Measurements from ENCODE around the gene UBR7.

Gene UBR7

GRCh38 chr14:93269341-93270068, 62.4 kb downstream of the UBR7 start:
- no peaks in the 10 kb centered on the region for H4K20me1 ChIP-seq (ENCODE audit: insufficient read depth, low read length)
- DNase-seq: no peak
- no peaks in the 10 kb centered on the region for H3K4me1 ChIP-seq (ENCODE audit: low read length)
- H3K79me2 ChIP-seq (ENCODE audit: low read length): no peaks in the 10 kb centered on the region
- no peaks in the 10 kb centered on the region for H3K36me3 ChIP-seq (replicated peaks; ENCODE audit: insufficient read depth, low read length)
- no peaks in the 10 kb centered on the region for H3K27me3 ChIP-seq (replicated peaks; ENCODE audit: insufficient read depth, low read length)
- no peak overlapping the region for H3K4me3 ChIP-seq (ENCODE audit: low read length)
- no peak overlapping the region for H3K4me2 ChIP-seq (ENCODE audit: low read depth, low read length)
- no peaks in the 10 kb centered on the region for H3K9me3 ChIP-seq (replicated peaks; ENCODE audit: insufficient read depth, low read length)
- no peaks in the 10 kb centered on the region for H3F3A ChIP-seq (ENCODE audit: insufficient read depth, low read length)
- TF ChIP-seq EZH2 (optimal IDR thresholded peaks at IDR 0.05; ENCODE audit: low read depth, low read length) (no peak), EZH2phosphoT487 (IDR thresholded peaks at IDR 0.05; ENCODE audit: low read length) (no peak)
- TF ChIP-seq, protein P1, sequence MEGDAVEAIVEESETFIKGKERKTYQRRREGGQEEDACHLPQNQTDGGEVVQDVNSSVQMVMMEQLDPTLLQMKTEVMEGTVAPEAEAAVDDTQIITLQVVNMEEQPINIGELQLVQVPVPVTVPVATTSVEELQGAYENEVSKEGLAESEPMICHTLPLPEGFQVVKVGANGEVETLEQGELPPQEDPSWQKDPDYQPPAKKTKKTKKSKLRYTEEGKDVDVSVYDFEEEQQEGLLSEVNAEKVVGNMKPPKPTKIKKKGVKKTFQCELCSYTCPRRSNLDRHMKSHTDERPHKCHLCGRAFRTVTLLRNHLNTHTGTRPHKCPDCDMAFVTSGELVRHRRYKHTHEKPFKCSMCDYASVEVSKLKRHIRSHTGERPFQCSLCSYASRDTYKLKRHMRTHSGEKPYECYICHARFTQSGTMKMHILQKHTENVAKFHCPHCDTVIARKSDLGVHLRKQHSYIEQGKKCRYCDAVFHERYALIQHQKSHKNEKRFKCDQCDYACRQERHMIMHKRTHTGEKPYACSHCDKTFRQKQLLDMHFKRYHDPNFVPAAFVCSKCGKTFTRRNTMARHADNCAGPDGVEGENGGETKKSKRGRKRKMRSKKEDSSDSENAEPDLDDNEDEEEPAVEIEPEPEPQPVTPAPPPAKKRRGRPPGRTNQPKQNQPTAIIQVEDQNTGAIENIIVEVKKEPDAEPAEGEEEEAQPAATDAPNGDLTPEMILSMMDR (IDR thresholded peaks at IDR 0.05; ENCODE audit: low read length): no peak
- H3K9ac ChIP-seq (ENCODE audit: low read length): no peak overlapping the region
- no peaks in the 10 kb centered on the region for H3K9me2 ChIP-seq (replicated peaks; ENCODE audit: insufficient read depth, low read length)
- no peak overlapping the region for H2AFZ ChIP-seq (ENCODE audit: low read length)
- no peak overlapping the region for H3K27ac ChIP-seq (ENCODE audit: low read length)

DNA sequence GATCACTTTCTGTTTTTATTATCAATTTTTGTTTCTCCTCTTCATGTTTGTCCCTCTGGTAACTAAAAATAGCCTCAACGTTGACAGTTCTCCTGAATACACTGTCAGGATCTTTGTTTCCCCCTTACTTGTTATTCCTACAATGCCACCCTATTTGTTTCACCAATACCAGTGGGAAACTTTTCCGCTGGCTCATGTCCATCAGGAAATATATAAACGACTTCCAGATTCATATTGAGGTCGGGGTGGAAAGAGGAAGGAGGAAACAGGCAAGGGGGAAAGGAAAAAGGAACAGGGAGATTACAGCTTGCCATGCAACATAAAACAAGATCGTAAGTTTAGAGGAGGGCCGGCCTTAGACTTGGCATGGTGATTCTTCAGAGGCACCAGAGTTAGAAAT, 64.1 kb downstream of the UBR7 start:
- Histone ChIP-seq H3K27ac (ENCODE audit: low read length) (no peak overlapping the region), H3K79me2 (ENCODE audit: low read length) (no peaks in the 10 kb centered on the region), H3K9me3 (replicated peaks; ENCODE audit: insufficient read depth, low read length) (no peaks in the 10 kb centered on the region), H3K4me2 (ENCODE audit: low read depth, low read length) (no peak overlapping the region), H4K20me1 (ENCODE audit: insufficient read depth, low read length) (no peaks in the 10 kb centered on the region), H3K27me3 (replicated peaks; ENCODE audit: insufficient read depth, low read length) (no peaks in the 10 kb centered on the region), H2AFZ (ENCODE audit: low read length) (no peak overlapping the region), H3K4me1 (ENCODE audit: low read length) (no peaks in the 10 kb centered on the region), H3K36me3 (replicated peaks; ENCODE audit: insufficient read depth, low read length) (no peaks in the 10 kb centered on the region), H3F3A (ENCODE audit: insufficient read depth, low read length) (no peaks in the 10 kb centered on the region), H3K4me3 (ENCODE audit: low read length) (no peak overlapping the region), H3K9ac (ENCODE audit: low read length) (no peak overlapping the region), H3K9me2 (replicated peaks; ENCODE audit: insufficient read depth, low read length) (no peaks in the 10 kb centered on the region)
- no peak for TF ChIP-seq EZH2phosphoT487 (IDR thresholded peaks at IDR 0.05; ENCODE audit: low read length)
- TF ChIP-seq EZH2 (optimal IDR thresholded peaks at IDR 0.05; ENCODE audit: low read depth, low read length): no peak
- TF ChIP-seq, protein P1 (IDR thresholded peaks at IDR 0.05; ENCODE audit: low read length): no peak
- no peak for DNase-seq

DNA sequence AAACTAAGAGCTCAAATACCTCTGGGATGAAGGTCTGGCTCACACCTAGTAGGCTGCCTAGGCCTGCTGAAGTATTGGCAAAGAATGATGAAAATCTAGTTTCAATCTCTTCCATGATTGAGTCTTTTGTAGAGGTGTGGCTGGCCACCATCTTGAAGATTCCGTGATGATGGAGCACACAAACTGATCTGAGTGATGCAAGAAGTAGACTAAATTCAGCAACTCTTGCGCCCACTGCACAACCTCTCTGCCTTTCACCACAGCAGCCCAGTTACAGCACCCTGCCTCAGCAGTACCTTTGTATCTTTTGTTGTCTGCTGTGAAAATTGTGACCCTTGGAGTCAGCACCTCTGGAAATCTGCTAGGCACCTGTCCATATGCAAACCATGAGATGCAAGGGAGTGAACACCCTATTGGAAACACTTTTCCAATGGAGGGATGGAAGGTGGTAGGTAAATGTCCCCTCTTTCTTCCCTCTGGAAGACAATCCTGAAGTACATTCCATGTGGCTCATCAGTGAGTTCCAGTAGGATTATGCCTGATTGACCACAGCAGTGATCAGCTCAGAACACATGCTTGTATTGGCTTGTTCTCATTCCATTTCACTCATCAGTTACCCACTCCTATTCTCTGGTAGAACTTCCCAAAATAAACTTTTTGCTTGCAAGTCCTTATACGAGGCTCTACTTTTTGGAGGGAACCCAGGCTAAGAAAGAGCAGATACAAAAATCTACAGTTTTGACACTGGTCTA, 67.2 kb downstream of the UBR7 start:
- H3K36me3 ChIP-seq (replicated peaks; ENCODE audit: insufficient read depth, low read length): no peaks in the 10 kb centered on the region
- H3K27ac ChIP-seq (ENCODE audit: low read length): no peak overlapping the region
- H2AFZ ChIP-seq (ENCODE audit: low read length): no peak overlapping the region
- no peak for TF ChIP-seq EZH2phosphoT487 (IDR thresholded peaks at IDR 0.05; ENCODE audit: low read length)
- no peak for TF ChIP-seq EZH2 (optimal IDR thresholded peaks at IDR 0.05; ENCODE audit: low read depth, low read length)
- TF ChIP-seq, protein P1 (IDR thresholded peaks at IDR 0.05; ENCODE audit: low read length): no peak
- no peak for DNase-seq
- no peak overlapping the region for H3K4me3 ChIP-seq (ENCODE audit: low read length)
- no peak overlapping the region for H3K4me2 ChIP-seq (ENCODE audit: low read depth, low read length)
- no peaks in the 10 kb centered on the region for H3F3A ChIP-seq (ENCODE audit: insufficient read depth, low read length)
- no peaks in the 10 kb centered on the region for H3K4me1 ChIP-seq (ENCODE audit: low read length)
- H3K9ac ChIP-seq (ENCODE audit: low read length): no peak overlapping the region
- H3K79me2 ChIP-seq (ENCODE audit: low read length): no peaks in the 10 kb centered on the region
- H3K9me2 ChIP-seq (replicated peaks; ENCODE audit: insufficient read depth, low read length): no peaks in the 10 kb centered on the region
- H3K9me3 ChIP-seq (replicated peaks; ENCODE audit: insufficient read depth, low read length): no peaks in the 10 kb centered on the region
- no peaks in the 10 kb centered on the region for H3K27me3 ChIP-seq (replicated peaks; ENCODE audit: insufficient read depth, low read length)
- H4K20me1 ChIP-seq (ENCODE audit: insufficient read depth, low read length): no peaks in the 10 kb centered on the region

Measured in MM.1S (cell line).